NCI-H748 (cell line): Measurements from ENCODE around the gene LRMDA.
A peak's percentile ranks its signal among the peaks of the same experiment; 100 is the strongest.

ENCODE experiments used
- DNase-seq: peaks from one replicate; lab custom pipeline; 2025; ENCODE audit not compliant: unreplicated experiment; lab: John Stamatoyannopoulos, UW

LRMDA gene

DNA sequence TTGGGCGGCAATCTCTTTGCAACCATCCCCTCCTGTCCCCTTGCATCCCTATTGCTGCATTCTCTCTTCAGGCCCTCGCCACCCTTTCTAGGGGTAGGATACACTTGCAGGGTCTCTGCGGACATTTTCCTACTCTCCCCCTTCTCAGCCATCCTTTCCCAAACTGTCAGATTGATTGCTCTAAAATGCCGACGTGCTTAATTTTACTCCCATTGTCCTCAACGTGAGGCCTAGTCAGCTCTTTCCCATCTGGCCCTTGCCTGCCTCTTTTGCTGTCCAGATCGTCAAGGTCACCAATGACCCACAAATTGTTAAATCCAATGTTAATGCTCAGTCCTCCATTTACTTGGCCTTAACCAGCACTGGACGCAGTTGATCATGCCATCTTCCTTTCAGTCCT lies 12.7 kb upstream of the LRMDA start:
- no peak for DNase-seq

GRCh38 chr10:75422913-75423312 lies 8.5 kb upstream of the LRMDA start:
- DNase-seq = no peak

DNA sequence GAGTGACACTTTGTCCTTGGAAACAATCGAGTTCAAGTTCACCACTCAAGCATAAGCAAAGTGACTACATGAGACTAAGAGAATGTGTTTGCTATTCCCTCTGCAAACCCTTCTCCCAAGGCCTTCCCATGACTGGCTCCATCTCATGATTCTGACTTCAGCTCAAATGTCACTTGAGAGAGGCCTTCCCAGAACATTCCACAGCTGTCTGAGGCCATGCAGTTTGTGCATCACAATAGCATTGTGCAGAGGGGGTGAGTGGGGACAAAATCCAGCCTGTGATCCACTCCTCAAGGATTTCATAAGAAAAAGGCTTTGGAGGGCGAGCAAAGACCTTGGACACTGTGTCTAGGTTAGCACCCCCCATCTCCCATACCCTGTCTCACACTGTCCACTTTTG lies 6.9 kb upstream of the LRMDA start:
- DNase-seq = no peak

DNA sequence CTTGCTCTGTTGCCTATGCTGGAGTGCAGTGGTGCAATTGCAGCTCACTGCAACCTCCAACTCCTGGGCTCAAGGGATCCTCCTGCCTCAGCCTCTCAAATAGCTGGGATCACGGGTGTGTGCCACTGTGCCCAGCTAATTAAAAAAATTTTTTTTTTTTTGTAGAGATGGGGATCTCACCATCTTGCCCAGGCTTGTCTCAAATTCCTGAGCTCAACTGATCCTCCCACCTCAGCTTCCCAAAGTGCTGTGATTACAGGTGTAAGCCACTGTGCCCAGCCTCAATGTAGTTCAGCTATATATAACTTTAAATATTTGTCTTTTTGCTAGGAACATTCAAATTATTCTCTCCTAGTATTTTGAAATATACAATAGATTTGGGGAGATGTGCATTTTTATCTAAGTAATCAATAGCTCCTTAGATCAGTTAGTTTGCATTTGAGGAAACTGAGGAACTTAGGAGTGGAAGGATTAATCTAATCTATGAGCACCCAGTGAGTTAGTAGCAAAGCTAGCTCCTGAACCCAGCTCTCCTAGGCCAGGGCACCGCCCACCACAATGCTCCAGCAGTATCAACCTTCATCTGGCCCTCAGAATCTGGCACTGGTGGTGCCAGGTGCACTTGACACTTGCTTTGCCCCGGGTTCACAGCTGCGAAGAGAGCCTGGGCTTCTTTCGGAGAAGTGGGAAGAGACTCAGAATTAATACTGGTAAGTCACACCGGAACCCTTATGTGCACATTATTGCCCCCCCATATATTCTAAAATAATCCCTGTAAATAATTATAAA lies 5.9 kb upstream of the LRMDA start:
- DNase-seq = no peak

DNA sequence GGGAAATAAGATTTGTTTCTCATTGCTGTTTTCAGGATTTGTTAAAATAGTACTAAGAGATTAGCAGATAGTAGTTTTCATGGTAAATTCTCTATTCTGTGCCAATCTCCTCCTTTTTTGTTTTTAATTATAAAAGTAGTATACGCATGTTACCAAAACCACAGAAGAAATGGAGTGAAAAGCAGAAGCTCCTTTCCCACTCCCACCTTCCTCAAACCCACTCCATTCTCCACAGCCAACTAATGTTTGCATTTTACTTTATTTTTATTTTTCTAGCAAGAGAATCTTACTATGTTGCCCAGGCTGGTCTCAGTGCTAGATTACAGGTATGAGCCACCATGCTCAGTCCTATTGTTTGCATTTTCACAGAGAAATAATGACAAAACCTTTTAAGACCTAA lies 4.5 kb upstream of the LRMDA start:
- no peak for DNase-seq

GRCh38 chr10:75427951-75428350 lies 3.5 kb upstream of the LRMDA start:
- DNase-seq = no peak

DNA sequence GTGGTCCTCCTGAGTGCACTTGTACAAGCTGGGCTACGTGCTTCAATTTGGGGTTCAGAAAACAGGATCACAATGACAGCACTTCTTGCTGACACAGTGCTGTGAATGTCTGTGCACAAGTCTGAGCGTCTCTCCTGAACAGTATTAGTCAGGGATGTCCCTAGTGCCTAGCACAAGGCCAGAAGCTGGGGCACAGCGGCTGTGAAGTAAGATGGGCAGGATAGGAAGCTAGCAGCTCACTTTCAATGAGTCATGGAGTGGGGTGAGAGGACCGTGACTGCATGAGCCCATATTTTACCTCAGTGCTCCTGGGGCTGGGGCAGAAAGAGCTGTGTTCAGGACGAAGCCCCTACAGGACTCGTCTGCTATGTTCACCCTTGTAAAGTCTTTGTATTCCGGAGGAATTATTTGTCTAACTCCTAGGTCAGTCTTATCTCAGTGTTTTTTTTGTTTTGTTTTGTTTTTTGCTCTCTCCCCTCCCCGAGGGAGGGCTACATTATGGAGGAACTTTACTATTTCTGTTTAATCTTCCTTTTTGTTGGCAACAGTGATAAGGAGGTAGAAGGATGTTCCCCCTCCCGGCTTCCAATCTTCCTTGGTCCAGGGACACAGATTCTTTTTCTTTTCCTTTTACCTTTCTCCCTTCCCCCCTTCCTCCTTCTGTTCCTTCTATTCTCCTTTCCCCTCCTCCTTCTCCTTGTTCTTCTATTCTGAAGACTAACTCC lies 2.8 kb upstream of the LRMDA start:
- no peak for DNase-seq

DNA sequence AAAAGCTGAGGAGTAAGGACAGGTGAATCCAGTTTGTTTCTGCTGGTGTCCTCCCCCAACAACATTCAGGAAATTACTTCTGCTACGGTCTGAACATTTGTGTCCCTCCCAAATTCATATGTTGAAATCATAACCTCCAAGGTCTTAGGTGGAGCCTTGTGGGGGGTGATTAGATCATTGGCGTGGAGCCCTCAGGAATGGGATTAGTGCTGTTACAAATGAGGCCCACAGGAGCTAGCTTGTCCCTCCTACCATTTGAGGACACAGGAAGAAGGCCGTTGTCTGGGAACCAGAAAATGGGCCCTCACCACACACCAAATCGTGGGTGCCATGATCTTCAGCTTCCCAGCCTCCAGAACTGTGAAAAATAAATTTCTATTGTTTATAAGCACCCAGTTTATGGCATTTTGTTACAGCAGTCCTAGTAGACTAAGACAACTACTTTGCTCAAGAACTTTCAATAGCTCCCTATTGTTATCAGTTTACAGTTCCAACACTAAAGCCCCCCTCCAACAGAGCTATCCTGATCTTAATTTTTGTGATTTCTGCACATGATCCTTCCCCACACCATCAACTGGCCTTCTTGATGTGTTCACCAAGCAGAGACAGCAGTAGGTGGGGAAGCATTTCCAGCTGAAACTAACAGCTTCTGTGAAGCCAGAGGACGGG lies 2.1 kb upstream of the LRMDA start:
- DNase-seq = no peak

DNA sequence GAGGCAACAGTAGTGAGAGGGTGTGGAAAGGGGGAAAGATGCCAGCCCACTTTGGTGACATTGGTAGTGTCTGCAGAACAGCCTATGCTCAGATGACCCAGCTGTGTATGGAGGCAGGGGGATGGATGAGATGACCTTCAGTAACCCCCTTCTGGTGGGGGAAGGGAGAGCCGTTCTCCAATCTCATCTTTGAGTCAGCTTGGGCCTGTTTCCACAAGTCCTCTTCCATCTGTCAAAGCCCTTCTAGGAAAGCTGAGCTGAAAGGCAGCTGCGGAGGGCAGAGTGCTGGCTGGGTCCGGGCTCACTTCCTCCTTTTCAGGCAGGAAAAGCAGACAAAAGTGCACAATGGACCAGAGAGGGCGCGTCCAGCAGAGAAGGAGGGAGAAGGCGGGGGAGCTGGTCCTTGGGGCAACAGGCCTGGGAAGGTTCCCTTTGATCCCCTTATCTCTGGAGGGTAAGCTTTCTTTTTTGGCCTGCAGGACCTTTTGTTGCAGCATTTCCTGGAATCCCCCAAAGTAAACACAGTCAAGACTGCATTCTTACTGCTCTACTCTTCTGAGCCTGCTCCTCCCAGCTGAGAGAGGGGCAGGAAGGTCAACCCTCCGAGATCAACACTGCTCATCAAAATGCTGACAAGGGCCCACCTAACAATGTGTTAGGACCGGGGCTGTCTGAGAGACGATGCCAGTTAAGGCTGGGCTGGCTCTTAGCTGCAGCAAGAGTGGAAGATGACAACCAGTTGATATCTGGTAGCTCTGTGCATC lies 1.2 kb upstream of the LRMDA start:
- DNase-seq = peak; percentile 5

DNA sequence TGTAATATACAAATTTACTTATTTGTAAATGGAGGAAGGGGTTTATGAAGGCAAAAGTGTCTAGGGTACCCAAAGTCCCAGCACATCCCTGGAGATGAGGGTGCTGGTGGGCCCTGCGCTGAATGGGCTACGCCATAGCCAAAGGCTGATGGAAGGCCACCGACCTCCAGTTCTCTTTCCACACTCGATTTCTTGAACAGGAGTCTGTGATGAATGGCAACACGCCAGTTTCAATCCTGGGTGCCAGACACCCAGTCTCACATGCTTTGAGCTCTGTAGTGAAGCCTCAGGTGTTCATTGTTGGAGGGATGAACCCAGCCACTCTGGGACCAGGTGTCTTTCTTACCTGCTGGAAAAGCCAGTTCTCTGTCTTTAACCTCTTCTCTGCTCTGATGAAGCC lies 752 bp downstream of the LRMDA start:
- DNase-seq = peak; percentile 5

GRCh38 chr10:75432763-75433162 lies 1.3 kb downstream of the LRMDA start:
- DNase-seq = no peak

DNA sequence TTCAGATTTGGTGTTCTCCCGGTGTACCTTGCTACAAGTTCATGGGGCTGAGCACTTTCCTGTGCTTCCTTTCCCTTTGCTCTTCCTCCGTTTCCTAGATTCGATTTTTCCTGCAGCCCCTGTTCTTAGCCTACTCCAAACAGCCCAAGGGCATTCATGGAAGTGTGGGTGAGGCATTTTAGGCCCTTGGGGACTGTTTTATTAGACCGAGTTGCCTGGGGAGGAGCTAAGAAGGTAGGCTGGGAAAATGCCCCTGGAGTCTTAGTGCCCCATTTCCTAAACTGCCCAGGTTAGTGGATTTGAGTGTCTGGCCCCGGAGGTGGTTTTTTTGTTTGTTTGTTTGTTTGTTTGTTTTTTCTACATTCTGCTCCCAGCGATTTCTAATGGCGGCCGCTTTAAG lies 1.8 kb downstream of the LRMDA start:
- no peak for DNase-seq

GRCh38 chr10:75434291-75434690 lies 2.9 kb downstream of the LRMDA start:
- DNase-seq = no peak

DNA sequence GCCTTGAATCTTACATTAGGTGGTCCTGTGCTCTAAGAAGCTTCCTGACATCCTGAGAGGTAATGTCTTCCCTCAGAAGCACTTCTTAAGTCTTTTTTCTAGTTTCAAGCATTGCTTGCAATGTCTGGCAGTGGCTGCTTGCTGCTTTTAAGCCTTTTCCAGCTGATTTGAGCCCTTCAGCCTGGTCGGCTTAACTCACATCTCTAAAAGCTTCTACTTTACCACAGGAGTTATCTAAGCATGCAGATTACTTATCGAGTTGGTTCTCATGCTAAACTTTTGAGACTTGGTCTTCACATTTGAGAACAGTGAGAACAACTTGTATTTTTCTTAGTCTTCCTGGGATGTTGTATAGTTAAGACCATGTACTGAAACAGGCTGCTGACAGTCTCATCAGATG lies 3.9 kb downstream of the LRMDA start:
- DNase-seq = no peak

- DNase-seq = no peak
Measured at GRCh38 chr10:75436896-75437295, 5.5 kb downstream of the LRMDA start.

DNA sequence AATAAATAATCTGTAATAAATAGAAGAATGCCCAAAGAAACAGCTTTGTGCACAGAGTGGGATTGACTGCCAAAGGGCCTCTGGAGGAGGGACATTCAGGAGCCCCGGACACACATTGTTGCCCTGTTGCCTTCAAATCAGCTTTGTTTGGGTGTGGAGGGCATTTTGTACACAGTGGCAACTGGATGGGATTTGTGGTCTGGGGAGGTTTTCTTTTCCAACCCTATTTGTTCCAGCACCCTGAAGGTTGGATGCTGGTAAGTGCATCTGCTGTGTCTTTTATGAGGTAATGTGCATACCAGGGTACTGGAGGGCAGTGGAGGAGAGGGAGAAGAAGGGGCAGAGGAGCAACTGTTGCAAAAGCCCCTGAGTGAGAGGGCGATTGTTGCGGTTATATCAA lies 6.3 kb downstream of the LRMDA start:
- DNase-seq = no peak

- DNase-seq = no peak
Measured at GRCh38 chr10:75438275-75438674, 6.9 kb downstream of the LRMDA start.

DNA sequence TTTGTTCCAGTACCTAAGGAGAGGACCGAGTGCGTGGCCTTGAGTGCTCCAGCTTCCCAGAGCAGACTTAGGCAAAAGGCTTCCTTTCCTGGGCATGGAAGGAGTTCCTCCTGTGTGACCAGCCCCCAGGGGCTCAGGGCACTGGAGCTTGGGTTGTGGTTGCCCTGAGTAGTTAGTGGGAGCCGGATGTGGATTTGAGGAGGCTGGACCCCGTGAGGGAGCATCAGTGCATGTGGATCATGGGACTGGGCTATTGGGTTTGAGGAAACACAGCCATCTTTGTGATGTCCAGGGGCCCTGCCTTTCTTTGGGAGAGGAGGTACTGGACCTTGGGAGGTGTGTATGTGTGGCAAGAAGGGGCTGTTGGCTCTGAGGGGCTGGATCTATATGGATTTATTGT lies 8.4 kb downstream of the LRMDA start:
- no peak for DNase-seq

DNA sequence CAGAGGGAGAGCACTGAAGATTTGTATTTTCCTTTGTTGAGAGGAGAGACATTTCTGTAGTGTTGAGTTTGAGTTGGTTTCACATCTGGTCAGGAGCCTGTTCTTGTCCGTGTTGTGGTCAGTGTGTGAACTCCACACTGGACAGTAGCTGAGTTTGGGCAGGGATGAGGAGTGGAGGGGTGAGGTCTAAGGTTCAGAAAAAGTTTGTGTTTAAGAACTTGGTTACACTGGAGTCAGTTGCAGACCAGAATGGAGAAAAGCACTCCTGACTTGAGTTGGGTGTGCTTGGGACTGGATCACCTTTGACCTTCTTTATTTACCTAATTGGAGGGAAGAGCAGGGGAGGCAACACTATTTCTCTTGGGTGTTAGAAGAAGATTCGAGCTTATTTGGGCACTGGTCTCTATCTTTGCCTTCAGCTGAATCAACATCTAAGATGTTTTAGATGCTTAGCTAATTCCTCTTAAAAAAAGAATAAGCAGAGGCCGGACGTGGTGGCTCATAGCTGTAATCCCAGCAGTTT lies 8.9 kb downstream of the LRMDA start:
- DNase-seq = no peak

- peak; percentile 12 for DNase-seq
Measured at GRCh38 chr10:75441196-75441595, 9.8 kb downstream of the LRMDA start.

- no peak for DNase-seq
Measured at GRCh38 chr10:75441682-75442081, 10.3 kb downstream of the LRMDA start.
